ENCODE measurements around the gene COBLL1.

The COBLL1 gene

DNA sequence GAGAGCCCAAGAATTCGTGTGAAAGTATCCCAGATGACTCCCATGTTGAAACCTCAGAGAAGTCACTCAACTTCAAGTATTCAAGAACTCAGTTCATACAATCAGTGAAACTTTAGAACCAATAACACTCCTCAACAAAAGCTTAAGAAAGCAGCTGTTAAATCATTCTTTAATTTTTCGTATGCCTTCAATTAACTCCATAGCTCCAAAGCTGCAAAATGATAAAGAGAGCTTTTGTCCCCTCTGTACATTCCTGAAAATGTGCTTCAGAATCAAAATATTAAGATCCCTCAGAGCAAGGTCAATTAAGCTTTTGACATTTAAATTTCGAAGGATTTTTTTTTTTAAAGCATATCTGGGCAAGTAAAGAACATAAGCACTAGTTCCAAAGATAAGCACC lies 4.7 kb downstream of the COBLL1 start:
- no peak for DNase-seq (ENCODE audit: low read depth)
- H3K4me3 ChIP-seq (ENCODE audit: low read length): no peak overlapping the region
- TF ChIP-seq, protein P1, sequence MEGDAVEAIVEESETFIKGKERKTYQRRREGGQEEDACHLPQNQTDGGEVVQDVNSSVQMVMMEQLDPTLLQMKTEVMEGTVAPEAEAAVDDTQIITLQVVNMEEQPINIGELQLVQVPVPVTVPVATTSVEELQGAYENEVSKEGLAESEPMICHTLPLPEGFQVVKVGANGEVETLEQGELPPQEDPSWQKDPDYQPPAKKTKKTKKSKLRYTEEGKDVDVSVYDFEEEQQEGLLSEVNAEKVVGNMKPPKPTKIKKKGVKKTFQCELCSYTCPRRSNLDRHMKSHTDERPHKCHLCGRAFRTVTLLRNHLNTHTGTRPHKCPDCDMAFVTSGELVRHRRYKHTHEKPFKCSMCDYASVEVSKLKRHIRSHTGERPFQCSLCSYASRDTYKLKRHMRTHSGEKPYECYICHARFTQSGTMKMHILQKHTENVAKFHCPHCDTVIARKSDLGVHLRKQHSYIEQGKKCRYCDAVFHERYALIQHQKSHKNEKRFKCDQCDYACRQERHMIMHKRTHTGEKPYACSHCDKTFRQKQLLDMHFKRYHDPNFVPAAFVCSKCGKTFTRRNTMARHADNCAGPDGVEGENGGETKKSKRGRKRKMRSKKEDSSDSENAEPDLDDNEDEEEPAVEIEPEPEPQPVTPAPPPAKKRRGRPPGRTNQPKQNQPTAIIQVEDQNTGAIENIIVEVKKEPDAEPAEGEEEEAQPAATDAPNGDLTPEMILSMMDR (IDR thresholded peaks at IDR 0.05; ENCODE audit: insufficient read depth, low read depth, low read length, missing control alignments): no peak

DNA sequence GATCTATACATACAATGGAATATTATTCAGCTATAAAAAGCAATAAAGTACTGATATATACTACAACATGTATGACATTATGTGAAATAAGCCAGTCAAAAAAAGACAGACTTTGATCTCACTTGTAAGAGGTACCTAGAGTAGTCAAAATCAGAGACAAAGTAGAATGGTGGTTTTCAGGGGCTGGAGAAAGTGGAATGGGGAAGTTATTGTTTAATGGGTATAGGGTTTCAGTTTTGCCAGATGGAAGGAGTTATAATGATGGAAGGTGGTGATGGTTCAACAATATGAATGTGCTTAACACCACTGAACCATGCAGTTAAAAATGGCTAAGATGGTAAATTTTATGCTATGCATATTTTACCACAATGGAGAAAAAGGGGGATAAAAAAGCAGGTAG lies 6.3 kb downstream of the COBLL1 start:
- TF ChIP-seq, protein P1 (IDR thresholded peaks at IDR 0.05; ENCODE audit: insufficient read depth, low read depth, low read length, missing control alignments): no peak
- no peak overlapping the region for H3K4me3 ChIP-seq (ENCODE audit: low read length)
- no peak for DNase-seq (ENCODE audit: low read depth)

DNA sequence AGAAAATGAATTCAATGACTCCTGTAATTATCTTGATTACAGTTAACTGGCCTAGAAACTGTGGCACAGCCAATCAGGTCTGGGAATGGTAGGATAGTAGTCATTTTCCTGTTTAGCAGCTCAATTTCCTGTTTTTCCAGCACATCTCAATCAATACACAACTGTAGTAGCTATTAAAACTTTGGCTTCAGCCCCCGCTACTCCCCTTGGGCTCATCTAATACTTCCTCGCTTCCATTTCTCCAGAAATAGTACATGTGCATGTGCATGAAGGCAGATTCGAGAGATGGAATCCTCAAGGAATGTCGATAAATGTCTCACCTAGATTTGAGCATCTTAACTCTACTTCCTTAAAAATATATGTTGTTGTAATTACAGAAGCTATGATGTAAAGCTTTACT lies 9.7 kb downstream of the COBLL1 start:
- no peak for DNase-seq (ENCODE audit: low read depth)
- H3K4me3 ChIP-seq (ENCODE audit: low read length): no peak overlapping the region
- TF ChIP-seq, protein P1 (IDR thresholded peaks at IDR 0.05; ENCODE audit: insufficient read depth, low read depth, low read length, missing control alignments): no peak

DNA sequence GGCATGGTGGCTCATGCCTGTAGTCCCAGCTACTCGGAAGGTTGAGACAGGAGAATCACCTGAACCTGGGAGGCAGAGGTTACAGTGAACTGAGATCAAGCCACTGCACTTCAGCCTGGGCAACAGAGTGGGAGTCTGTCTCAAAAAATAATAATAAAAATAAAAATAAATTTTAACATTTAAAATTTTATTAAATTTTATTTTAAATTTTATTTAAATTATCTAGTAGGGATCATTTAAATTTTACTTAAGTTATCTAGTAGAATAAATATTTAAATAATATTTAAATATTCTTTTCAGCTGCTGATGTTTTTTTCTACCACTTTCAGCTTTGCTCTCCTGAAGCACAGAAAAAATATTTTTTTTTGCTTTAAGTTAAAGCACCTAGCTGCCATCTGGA lies 10.4 kb downstream of the COBLL1 start:
- no peak for DNase-seq (ENCODE audit: low read depth)
- H3K4me3 ChIP-seq (ENCODE audit: low read length): no peak overlapping the region
- TF ChIP-seq, protein P1 (IDR thresholded peaks at IDR 0.05; ENCODE audit: insufficient read depth, low read depth, low read length, missing control alignments): no peak

DNA sequence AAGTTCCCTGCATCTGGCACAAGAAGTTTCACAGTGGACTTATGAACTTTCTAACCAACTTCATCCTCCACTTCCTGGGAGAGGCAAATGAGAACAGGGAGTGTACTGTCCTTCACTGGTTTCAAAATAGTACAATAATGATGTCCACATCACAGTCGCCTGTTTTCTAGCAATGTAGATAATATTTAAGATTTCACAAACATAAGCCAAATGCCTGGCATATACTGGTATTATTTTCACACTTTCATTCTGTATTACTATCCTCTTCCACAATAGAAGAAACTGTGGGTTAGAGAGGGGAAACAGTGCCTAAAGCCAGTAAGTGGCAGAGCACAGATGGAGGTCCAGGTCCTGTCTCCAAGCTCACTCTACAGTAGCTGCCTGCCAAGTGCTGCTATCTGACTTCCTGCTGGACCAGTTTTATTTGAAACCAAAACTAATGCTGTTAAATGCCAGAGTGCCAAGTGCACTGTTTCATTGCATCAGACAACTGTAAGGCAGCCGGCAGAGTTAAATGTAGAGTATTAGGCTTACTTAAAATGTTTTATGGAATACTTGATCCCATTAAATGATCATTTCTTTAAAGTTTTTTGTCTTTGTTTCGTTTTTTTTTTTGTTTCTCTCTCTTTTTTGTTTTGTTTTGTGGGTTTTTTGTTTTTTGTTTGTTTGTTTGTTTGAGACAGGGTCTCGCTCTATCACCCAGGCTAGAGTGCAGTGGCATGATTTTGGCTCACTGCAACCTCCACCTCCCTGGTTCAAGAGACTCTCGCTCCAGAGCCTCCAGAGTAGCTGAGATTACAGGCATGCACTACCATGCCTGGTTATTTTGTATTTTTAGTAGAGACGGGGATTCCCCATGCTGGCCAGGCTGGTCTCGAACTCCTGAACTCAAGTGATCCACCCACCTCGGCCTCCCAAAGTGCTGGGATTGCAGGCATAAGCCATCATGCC lies 15.1 kb downstream of the COBLL1 start:
- H3K4me3 ChIP-seq (ENCODE audit: low read length): no peak overlapping the region
- TF ChIP-seq, protein P1 (IDR thresholded peaks at IDR 0.05; ENCODE audit: insufficient read depth, low read depth, low read length, missing control alignments): no peak
- peak; percentile 84 for DNase-seq (ENCODE audit: low read depth)

DNA sequence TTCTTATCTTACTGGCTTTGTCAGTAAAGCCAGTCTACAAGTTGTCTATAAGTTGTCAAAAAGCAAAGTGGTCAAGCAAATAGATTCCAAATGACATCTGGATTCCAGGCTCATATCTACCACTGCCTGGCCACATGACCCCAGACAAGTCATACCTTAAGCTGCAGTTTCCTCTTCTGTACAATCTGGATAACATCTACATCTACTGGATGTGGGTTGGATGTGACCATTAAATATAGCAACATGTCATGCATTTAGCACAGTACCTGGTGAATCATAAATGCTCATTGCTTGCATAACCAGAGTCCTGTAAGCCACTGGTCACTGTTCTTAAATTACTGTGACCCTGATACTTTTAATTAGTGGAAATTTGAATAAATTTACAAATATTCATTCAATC lies 16.8 kb downstream of the COBLL1 start:
- TF ChIP-seq, protein P1 (IDR thresholded peaks at IDR 0.05; ENCODE audit: insufficient read depth, low read depth, low read length, missing control alignments): no peak

DNA sequence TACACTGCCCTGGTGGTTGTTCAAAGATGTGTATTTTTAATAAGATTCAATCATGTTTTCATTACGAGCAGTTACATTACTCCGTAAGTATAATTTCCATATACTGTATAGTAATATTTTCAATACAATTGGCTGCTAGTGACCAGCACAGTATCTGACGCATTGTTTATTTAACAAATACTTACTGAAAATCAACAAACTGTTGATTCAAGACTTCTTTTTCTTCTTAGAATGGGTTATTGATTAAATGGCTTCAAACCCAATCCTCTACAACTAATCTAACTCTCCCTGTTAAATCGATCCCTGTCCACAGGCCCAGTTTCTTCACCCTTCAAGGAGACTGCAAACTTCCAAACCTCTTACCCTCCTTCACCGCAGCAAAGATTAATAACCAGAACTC lies 18.5 kb downstream of the COBLL1 start:
- H3K4me3 ChIP-seq (ENCODE audit: low read length): no peak overlapping the region
- no peak for DNase-seq (ENCODE audit: low read depth)
- TF ChIP-seq, protein P1 (IDR thresholded peaks at IDR 0.05; ENCODE audit: insufficient read depth, low read depth, low read length, missing control alignments): no peak

More for the DNA sequence above, 16.8 kb downstream of the COBLL1 start:
- peak; percentile 55 for DNase-seq (ENCODE audit: low read depth)
- H3K4me3 ChIP-seq (ENCODE audit: low read length): no peak overlapping the region

All from epithelial cell of esophagus (primary cell).